HG02678 (cell line): ENCODE data around the gene ARID1B.

Experiments
- ATAC-seq: cut with Tn5 transposase; IDR thresholded peaks from one replicate; pipeline ENCODE4 v1.9.1; 2021; ENCODE audit warnings: mild to moderate bottlenecking, moderate library complexity; ENCODE audit not compliant: unreplicated experiment

The ARID1B gene

DNA sequence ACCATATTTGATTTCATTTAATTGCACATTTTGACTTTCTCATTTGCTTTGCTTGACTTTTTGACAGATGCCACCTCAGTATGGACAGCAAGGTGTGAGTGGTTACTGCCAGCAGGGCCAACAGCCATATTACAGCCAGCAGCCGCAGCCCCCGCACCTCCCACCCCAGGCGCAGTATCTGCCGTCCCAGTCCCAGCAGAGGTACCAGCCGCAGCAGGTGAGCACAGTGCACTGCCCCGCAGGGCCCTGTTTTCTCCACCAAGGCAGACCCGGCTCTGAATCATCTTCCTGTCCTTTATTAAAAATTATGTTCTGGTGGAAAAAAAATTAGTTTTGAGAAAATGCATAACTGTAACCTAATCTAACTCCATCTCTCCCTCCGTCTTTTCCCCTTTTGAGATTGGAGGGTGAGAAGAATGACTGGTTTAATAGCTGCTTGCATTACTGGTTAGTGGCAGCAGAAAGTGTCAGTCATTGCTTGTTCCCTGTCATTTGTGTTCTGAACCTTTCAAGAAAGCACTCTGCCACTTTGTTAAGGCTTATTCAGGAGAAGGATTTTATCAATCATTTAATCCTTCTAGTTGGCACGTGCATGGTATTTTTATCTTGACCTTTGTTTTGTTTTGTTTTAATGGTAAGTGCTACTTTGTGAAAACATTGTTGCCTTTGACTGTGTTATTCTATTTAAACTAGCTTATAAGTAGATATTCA is 124.3 kb downstream of the ARID1B start:
- no peak for ATAC-seq

DNA sequence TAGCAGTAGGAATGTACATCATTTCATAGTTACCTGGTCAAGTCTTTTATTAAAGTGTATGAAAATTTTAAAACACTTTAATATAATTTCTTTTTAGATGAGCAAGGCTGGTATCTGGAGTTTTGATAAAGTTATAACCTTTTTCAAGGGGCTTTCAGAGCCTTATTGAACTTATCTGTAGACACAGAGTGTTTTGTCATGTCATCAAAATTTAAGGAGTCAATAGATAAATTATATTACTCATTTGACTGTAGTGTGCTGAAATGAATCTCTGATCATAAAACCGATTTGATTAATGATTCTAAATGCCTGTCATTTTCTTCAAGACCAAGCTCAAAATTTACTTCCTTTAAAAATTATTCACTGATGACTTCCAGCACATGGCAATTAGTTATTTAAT is 125.6 kb downstream of the ARID1B start:
- no peak for ATAC-seq

DNA sequence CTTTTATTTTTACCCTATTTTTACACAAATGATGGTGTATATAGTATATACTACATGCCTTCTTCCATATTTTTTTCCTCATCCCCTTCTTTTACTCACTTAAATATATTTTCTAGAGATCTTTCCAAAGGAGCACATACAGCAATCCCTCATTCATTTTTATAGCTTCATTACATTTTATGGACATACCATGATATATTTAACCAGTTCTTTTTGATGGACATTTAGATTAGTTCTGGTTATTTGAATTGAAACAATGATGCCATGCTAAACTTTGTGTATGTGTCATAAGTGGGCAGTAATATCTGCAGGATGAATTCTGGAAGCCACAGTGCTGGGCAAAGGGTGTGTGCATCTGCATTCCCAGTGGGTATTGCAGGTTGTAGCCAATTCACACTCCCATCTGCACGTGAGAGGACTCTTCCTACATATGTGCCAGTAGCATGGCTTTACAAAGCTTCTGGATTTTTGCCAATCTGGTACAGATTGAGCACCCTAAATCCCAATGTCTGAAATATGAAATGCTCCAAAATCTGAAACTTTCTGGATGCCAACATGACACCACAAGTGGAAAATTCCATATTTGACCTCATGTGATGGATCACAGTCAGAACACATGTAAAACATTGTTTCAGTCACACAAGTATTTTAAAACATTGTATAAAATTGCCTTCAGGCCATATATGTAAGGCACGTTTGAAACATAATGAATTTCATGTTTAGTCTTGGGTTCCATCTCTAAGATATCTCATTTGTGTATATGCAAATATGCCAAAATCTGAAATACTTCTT is 127.2 kb downstream of the ARID1B start:
- no peak for ATAC-seq

DNA sequence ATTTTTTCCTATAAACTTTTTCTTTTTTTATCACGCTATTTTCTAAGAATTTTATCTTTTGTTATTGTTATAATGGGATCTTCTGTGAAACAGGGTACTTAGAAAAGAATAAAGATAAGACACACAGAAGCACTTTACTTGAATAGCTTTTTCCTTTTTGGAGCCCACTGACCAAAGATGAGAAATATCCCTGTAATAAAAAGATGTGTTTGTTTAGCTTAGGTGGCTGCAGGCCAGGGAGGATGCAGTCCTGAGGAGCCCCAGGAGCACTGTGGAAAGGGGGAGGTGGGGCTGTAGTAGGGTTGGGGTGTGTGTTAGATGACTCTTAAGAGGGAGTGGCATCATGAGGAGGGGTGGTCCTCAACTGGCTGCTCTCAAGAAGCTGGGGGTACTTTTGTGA is 128.6 kb downstream of the ARID1B start:
- no peak for ATAC-seq

DNA sequence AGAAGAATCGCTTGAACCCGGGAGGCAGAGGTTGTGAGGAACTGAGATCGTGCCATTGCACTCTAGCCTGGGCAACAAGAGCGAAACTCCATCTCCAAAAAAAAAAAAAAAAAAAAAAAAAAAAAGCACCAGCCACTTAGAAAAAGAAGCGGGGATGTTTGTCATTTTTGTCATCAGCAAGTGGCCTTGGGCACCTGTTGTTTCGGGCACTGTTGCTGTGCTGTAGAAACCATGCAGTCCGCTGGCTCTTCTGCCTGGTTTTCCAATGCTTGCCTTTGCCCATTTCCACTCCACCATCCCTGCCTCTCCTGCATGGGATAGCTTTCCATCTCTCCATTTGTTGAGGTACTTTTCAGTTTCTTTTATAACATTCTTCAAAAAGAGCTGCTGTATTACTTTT is 129.3 kb downstream of the ARID1B start:
- ATAC-seq, result no peak

DNA sequence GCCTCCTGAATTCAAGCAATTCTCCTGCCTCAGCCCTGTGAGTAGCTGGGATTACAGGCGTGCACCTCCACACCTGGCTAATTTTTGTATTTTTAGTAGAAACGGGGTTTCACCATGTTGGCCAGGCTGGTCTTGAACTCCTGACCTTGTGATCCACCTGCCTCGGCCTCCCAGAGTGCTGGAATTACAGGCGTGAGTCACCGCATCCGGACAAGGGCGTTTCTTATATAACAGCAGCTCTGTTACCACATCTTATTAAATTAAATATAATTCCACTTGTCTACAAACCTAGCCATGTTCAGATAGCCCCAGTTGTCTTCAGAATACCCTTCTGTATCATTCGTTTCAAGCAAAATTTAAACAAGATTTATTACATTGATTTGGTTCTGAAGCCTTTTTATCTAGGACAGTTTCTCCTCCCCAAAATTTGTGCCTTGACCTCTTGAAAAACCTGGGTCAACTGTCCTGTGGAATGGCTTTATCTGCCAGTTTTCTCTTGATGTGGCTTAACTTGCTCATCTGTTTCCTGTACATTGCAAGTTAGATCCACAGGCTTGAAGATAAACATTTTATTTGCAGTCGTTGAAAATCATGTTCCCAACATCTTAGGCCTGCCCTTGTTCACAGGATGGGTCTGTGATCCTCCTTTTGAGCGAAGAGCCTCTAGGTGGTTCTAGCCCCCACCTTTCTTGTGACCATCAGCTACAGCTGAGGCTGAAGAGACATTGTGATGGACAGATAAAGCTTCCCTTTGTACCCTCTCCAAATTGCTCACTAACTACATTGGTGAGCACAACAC is 132.2 kb downstream of the ARID1B start:
- no peak for ATAC-seq

DNA sequence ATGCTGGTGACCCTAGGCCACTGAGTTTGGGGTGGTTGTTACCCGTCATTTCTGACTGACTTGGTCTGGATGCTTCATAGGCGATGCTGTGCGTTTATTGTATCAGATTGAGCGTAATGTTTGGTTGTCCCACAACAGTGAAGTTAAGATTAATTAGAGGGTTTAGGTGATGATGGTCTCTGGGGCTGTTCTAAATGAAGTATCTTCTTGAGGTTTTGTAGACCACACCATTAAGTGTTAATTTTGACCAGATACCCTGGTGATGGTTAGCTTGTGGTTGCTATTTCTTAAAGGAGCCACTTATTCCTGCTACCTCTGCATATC is 132.8 kb downstream of the ARID1B start:
- ATAC-seq, result no peak

DNA sequence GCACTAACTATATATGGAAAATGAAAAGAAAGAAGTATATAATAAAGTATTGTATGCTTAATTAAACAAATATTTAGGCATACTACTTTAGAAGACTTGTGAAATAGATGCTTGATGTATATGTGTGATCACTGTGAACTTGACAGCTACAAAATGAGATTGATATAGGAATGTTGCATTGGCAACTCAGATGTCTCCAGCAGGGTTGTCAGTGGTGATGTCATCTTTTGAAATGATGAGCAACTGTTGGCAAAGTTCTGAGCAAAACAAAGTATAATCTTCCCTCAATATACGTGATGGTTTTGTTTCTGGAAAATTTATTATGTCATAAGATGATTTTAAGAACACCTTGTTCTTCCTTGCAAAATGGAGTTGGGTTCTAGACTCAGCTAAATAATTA is 133.8 kb downstream of the ARID1B start:
- ATAC-seq, result no peak

DNA sequence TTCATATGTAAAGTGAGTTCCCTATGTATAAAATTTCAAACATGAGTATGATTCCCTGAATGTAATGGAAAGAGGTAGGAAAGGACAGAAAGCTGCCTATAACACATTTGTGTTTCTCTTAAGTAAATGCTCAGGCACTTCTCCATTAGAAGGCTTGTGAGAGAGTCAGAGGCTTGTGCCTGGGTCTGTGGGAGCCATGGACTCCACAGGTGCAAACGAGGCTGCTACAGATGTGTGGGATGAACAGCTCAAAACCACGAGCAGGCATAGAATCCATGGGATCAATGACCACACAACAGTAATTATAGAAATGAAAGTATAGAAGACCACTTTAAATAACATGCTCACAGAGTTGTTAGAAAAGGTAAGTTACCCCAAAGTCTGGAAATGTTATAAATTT is 134.4 kb downstream of the ARID1B start:
- ATAC-seq, result no peak

DNA sequence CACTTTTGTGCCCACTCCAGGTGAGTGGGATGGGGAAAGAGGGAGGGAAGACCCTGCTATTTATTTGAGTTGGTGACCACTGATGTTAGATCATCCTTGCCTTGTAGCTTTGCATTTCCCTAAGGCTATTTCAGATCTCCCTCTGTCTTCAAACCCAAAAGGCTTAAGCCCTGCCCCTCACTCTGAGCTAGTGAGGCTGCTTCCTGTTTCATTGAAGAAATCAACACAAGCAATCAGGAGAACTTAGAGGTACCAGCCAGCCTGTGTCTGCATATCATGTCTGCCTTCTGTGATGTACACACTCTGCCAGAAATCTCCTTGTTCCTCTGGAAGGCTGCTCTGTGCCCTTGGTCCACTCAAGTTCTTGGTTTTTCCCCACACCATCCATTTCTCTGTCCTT is 135.3 kb downstream of the ARID1B start:
- ATAC-seq, result no peak

DNA sequence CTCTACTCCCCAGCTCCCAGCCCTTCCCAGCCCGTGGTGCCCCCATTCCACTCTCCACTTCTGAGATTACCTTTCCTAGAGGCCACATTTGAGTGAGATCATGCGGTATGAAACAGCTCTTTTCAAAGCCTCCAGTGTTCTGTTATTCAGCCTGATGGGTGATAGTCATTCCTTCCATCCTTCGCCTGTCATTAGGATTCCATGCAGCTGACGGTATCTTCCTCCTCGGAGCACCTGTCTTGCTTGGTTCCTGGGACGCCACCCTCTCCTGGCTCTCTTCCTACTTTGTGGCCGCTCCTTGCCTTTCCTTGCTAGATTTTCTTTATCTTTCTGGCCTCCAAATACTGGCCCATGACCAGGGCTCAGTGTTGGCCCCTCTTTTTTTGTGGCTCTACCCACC is 137.0 kb downstream of the ARID1B start:
- ATAC-seq, result no peak

DNA sequence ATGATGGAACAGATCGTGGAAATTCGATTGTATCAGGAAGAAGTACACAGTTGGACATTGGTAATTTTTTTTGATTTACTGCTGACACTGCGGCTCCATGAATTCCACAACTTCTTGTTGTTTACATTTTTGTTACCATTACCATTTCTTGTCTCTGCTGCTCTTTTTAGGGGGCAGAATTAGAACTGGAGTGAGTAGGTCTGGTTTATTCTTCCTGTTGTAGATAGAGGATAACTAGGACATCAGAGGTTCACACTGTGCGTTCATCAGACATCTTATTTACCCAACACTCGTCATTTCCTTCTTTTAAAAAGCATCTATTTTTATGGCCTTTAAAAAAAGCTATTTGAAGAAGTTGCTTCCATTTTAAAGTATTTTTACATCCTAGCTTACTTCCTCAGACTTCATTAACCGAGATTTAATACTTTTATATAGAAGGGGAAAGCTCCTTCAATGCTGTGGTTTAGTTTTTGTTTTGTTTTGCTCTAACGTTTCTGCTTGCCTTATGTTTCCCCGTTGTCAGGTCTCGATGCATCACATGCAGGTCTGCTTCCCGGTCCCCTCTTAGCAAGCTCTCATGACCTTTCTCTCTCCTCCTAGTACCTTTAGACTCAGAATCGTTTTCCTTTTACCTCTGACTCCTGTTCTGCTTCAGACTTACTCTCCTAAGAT is 139.1 kb downstream of the ARID1B start:
- peak; percentile 29 for ATAC-seq

DNA sequence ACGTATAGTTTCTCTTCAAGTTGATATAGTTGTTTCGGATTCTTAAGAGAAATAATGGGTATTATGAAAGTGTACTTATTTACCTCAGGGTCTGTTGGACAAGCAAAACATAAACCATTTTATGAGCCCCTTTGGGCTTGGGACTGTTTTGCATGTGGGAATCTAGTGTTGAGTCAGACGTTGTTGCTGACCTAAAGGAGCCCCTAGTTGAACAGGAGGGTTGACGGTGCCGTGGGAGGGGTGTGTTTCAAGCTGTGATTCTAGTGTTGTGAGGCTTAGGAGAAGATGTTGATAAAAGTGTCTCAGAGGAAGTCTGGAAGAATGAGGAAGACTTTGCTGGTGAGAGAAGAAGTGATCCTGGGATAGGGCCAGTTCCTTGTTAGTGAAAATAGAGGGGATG is 140.0 kb downstream of the ARID1B start:
- ATAC-seq, result peak; percentile 71

DNA sequence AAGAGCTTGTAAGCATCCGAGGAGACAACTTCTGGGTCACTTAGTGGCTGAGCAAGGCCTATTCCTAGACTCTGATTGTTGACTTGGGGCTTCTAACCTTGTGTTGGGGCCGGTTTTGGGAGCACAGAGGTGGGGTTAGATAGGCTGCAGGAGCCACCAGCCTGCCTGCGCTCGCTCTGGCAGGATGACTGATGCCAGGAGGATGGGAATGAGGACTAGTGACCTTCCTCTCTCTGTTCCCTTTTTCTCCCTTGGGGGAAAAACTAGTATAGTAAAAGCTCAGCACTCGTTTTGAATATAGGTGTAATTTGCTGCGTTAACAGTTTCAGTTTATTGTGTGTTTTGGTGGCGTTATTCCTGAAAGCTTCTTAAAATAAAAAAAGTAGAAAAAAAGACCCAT is 141.5 kb downstream of the ARID1B start:
- no peak for ATAC-seq

DNA sequence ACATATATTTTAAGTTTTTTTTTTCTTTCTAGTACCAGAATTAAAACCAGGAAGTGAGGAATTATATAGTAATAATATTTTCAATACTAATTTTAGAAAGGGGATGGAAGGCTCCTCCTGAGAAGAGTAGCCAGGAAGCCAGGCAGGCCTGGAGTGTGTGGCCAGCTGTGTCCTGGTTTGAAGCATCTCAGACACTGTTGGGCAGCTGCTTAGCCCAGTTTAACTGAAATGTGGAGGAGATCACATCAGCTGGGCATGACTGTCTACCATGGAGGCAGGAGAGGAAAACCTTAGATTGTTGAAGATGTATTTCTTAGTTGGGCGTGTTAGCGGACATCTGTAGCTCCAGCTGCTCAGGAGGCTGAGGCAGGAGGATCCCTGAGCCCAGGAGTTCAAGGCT is 142.2 kb downstream of the ARID1B start:
- no peak for ATAC-seq

DNA sequence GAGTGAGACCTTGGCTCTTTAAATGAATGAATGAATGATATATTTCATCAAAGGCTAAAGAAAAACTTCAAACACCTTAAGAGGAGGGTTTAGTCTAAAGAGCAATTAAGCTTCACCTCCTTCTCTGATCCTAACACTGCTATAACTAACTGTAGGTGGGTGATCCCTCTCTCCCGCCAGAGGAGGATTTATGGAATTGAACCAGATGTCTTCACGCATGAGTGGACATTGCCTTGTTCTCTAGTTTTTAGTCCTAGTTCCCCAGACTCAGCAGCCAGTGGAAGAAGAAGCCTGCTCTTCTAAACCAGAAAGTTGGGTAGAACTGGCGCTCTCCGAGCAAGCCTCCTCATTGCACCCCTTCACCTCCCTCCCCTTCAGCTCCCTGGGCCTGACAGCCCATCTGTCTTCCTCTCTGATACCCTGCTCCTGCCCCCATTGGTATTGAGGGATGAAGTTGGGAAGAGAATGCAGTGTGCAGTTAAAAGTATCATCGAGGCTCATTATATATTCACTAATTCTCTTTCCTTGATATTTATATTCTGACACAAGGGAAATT is 142.7 kb downstream of the ARID1B start:
- ATAC-seq, result no peak

DNA sequence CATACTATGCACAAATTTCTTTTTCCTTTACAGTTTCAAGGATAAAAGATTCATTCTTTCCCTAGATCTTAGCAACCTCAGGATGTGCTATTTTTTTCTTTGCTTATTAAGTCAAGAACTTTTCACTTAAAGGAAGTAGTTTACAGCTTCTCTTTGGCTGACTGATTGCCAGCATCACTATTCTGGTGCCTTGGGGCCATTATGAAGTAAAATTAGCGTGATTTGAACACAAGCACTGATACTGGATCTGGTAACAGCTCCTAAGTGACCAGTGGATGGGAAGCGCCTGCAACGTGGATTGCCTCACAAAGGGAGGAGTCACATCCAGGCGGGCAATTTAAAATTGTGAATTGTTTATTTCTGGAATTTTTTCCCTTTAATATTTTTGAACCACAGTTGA is 147.1 kb downstream of the ARID1B start:
- ATAC-seq, result no peak

DNA sequence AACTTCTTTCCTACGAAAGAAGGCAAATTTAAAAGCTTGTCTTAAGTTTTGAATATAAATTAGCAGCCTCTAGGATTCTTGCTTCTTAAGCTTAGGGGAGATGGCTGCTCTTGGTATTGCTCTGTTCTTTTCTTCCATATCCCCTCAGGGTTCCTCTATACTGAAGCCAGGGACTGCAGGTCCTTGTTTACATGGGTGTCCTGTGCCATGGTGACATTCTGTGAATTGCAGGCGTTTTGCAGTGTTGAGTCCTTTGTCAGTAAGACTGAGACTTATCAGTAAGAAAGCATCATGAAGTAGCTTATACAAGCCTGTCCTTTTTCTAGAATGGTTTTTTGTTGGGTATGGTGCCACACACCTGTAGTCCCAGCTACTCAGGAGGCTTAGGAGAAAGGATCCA is 147.8 kb downstream of the ARID1B start:
- ATAC-seq, result no peak

DNA sequence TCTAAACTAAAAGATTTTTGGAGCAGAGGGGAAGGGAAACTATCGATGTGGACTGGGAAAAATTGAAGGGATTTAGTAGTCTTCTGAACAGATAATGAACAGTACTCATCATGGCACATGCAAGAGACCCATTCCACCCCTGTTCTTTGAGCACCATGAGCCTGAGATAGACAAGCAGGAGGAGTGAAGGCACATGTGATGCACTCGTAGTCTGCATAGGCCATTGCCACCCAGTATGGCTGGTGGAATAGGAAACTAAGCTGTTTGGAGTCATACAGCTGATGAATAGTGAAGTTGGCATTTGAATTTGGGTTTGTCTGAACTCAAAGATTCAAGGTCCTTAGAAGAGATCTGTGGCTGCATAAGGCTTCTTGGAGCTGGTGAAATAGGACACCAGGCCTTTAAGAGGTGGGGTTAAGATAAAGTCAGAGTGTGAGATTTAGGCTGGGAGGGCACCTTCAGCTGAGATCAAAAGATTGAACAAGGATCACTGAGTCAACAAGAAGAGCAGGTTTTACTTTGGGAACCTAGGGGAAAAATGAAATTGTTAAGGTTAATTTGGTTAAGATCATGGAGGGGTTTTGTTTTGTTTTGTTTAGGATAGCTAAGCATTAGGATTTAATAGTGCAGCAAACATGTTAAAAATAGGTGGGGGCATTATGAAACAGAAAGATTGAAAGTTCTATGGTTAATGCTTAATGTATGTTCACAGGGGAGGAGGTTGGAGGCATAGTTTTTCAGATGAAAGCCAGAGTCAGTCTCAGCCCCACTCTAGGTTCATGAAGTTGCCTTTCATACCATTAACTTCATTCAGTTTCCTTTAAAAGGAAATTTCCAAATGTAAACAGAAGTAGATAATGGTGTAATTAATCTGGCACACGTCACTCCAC is 148.8 kb downstream of the ARID1B start:
- peak; percentile 88 for ATAC-seq

DNA sequence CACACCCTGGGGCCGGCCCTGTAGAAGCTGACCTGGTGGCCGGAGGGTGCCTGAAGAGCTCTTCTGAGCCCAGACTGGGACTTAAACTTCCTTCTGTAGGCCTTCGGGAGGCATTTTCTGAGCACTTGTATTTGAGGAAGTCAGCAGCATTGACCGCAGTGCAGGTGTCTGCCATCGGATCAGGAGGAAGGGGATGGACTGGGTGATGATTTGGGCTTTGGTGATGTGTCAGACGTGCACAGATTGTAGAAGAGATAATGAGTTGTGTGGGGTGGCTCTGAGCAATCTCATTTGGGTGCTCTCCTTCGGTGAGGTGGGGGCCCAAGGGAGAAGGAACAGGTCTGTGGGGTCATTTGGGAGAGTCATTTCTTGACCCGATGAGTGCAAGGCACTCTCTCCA is 150.9 kb downstream of the ARID1B start:
- ATAC-seq, result no peak
